Thoracic aorta endothelial cell (primary cell): ENCODE data around the gene PTMS. TPM values are rescaled to one million over a fixed set of nuclear protein-coding genes. Genes with fewer than 3 reads are reported as not detected.

Experiments used
- total RNA-seq: library from RNA; depleted of rRNA; stranded (reverse); fragments of >200 nt; gene quantifications from 2 replicates; pipeline ENCODE4 v1.2.3, GENCODE V29; 2012

PTMS gene
- 98.0 and 103 TPM in 2 replicates for total RNA-seq

GRCh38 chr12:6765634-6766581 is at the start of gene PTMS:
Gene PTMS (plus strand): TSS chr12:6766363. CDS start chr12:6766706, 343 bp downstream.

GRCh38 chr12:6723607-6724408 is 42.4 kb upstream of the PTMS start, which contains the start of gene COPS7A:
Gene COPS7A (plus strand): TSS chr12:6724046. CDS start chr12:6724657, 611 bp downstream.

GRCh38 chr12:6752921-6753771 is 13.0 kb upstream of the PTMS start, which contains the start of gene MLF2:
Gene MLF2 (minus strand): TSS chr12:6753141. CDS start chr12:6752334, 807 bp downstream.

GRCh38 chr12:6772331-6772695 is 6.2 kb downstream of the PTMS start, which contains the start of gene LAG3:
Gene LAG3 (plus strand): TSS chr12:6772520. CDS start chr12:6772853, 333 bp downstream.

GRCh38 chr12:6788972-6789924 is 23.1 kb downstream of the PTMS start, which contains the start of gene CD4:
Gene CD4 (plus strand): TSS chr12:6789528. CDS start chr12:6800139, 10,611 bp downstream.

Other genes starting within 250 kb of the PTMS start
- gene GAPDH, start 231.8 kb upstream of the PTMS start, total RNA-seq = 6,676 and 6,710 TPM in 2 replicates
- 6.3 and 7.6 TPM in 2 replicates for gene IFFO1, start 210.3 kb upstream of the PTMS start, total RNA-seq
- gene NOP2, start 198.1 kb upstream of the PTMS start, total RNA-seq = 47.5 and 52.7 TPM in 2 replicates
- 222 and 230 TPM in 2 replicates for gene CHD4, start 159.0 kb upstream of the PTMS start, total RNA-seq
- gene LPAR5, start 130.4 kb upstream of the PTMS start, total RNA-seq = 0.13 TPM in 1 of 2 replicates, not detected in the other
- gene ACRBP, start 118.9 kb upstream of the PTMS start, total RNA-seq = 0.50 and 0.53 TPM in 2 replicates
- gene ING4, start 103.2 kb upstream of the PTMS start, total RNA-seq = 30.1 and 35.0 TPM in 2 replicates
- 27.0 and 28.2 TPM in 2 replicates for gene ZNF384, start 77.0 kb upstream of the PTMS start, total RNA-seq
- 0.13 TPM in 1 of 2 replicates, not detected in the other for gene PIANP, start 65.5 kb upstream of the PTMS start, total RNA-seq
- 34.7 and 40.3 TPM in 2 replicates for gene COPS7A, start 42.3 kb upstream of the PTMS start, total RNA-seq
- gene MLF2, start 13.2 kb upstream of the PTMS start, total RNA-seq = 89.4 and 97.4 TPM in 2 replicates
- 0.13 and 0.14 TPM in 2 replicates for gene LAG3, start 6.2 kb downstream of the PTMS start, total RNA-seq
- not detected in 2 replicates for gene CD4, start 23.2 kb downstream of the PTMS start, total RNA-seq
- 5.7 and 9.4 TPM in 2 replicates for gene GPR162, start 55.5 kb downstream of the PTMS start, total RNA-seq
- 56.1 and 68.3 TPM in 2 replicates for gene P3H3, start 62.0 kb downstream of the PTMS start, total RNA-seq
- gene GNB3, start 74.6 kb downstream of the PTMS start, total RNA-seq = 3.1 and 3.8 TPM in 2 replicates
- 25.7 and 39.8 TPM in 2 replicates for gene CDCA3, start 84.9 kb downstream of the PTMS start, total RNA-seq
- gene USP5, start 85.8 kb downstream of the PTMS start, total RNA-seq = 83.1 and 87.7 TPM in 2 replicates
- gene TPI1, start 101.2 kb downstream of the PTMS start, total RNA-seq = 806 and 826 TPM in 2 replicates
- gene SPSB2, start 106.9 kb downstream of the PTMS start, total RNA-seq = 1.2 and 3.3 TPM in 2 replicates
- 2.1 and 5.3 TPM in 2 replicates for gene LRRC23, start 138.5 kb downstream of the PTMS start, total RNA-seq
- 12.2 TPM in 2 replicates for gene ENO2, start 148.2 kb downstream of the PTMS start, total RNA-seq
- gene ATN1, start 161.6 kb downstream of the PTMS start, total RNA-seq = 17.6 and 23.0 TPM in 2 replicates
- gene RNU7-1, start 177.5 kb downstream of the PTMS start, total RNA-seq = not detected in 2 replicates
- 64.9 and 76.2 TPM in 2 replicates for gene C12orf57, start 177.7 kb downstream of the PTMS start, total RNA-seq
- gene PTPN6, start 185.0 kb downstream of the PTMS start, total RNA-seq = 0.36 TPM in 1 of 2 replicates, not detected in the other
- gene PHB2, start 204.3 kb downstream of the PTMS start, total RNA-seq = 193 and 222 TPM in 2 replicates
- gene EMG1, start 204.6 kb downstream of the PTMS start, total RNA-seq = 48.4 and 49.6 TPM in 2 replicates